HG03045 (cell line): ENCODE results near the gene CCNY.

Source experiments
- ATAC-seq: cut with Tn5 transposase; IDR thresholded peaks from one replicate; pipeline ENCODE4 v1.9.1; 2021; ENCODE audit warnings: mild to moderate bottlenecking, moderate library complexity; ENCODE audit not compliant: unreplicated experiment

CCNY gene

GRCh38 chr10:35448687-35449662 is 112.7 kb downstream of the CCNY start:
- no peak for ATAC-seq

- no peak for ATAC-seq
Measured at GRCh38 chr10:35449944-35450343, 113.6 kb downstream of the CCNY start.

- ATAC-seq, result peak; percentile 96
Measured at GRCh38 chr10:35451151-35452016, 115.1 kb downstream of the CCNY start.

- no peak for ATAC-seq
Measured at GRCh38 chr10:35452171-35452570, 115.9 kb downstream of the CCNY start.

- ATAC-seq, result no peak
Measured at GRCh38 chr10:35452847-35453246, 116.5 kb downstream of the CCNY start.

- no peak for ATAC-seq
Measured at GRCh38 chr10:35453855-35454532, 117.7 kb downstream of the CCNY start.

- ATAC-seq, result no peak
Measured at GRCh38 chr10:35456153-35456720, 119.9 kb downstream of the CCNY start.

GRCh38 chr10:35456784-35457183 is 120.5 kb downstream of the CCNY start:
- no peak for ATAC-seq

- ATAC-seq, result no peak
Measured at GRCh38 chr10:35458500-35459448, 122.5 kb downstream of the CCNY start.

- ATAC-seq, result no peak
Measured at GRCh38 chr10:35459449-35459847, 123.1 kb downstream of the CCNY start.

GRCh38 chr10:35460852-35461460 is 124.6 kb downstream of the CCNY start:
- ATAC-seq, result no peak

GRCh38 chr10:35462491-35462934 is 126.2 kb downstream of the CCNY start:
- peak; percentile 78 for ATAC-seq

- no peak for ATAC-seq
Measured at GRCh38 chr10:35463105-35463867, 127.0 kb downstream of the CCNY start.

GRCh38 chr10:35463878-35464277 is 127.6 kb downstream of the CCNY start:
- ATAC-seq, result no peak

- no peak for ATAC-seq
Measured at GRCh38 chr10:35464825-35465456, 128.6 kb downstream of the CCNY start.

GRCh38 chr10:35465673-35466072 is 129.4 kb downstream of the CCNY start:
- no peak for ATAC-seq

GRCh38 chr10:35466170-35466569 is 129.9 kb downstream of the CCNY start:
- no peak for ATAC-seq

GRCh38 chr10:35466661-35467060 is 130.4 kb downstream of the CCNY start:
- ATAC-seq, result no peak
